ENCODE measurements around the gene NDUFA3. TPM values are rescaled to one million over a fixed set of nuclear protein-coding genes. Genes with fewer than 3 reads are reported as not detected.
"Not testable (repeated sequence)": the region's sequence is repeated elsewhere in the genome, so short reads cannot be mapped to it uniquely, and the experiment has no call there.

Gene NDUFA3
- total and polyA plus RNA-seq, 5 donors from 2014 or later, result 65.7 to 577 (median 424) TPM

- not testable (repeated sequence) for H3K9me3 Mint-ChIP-seq; ATAC-seq (ENCODE audit: low read depth in 2 of 2); H3K27ac ChIP-seq (ENCODE audit: insufficient read depth, low read length, poor library complexity, severe bottlenecking); H3K27ac Mint-ChIP-seq; DNase-seq; H3K36me3 Mint-ChIP-seq; H3K27me3 ChIP-seq (ENCODE audit: control insufficient read depth, insufficient read depth, low read length); H3K36me3 ChIP-seq (ENCODE audit: control insufficient read depth, insufficient read depth, low read length); H3K4me3 ChIP-seq (ENCODE audit: low read depth, low read length); H3K9me3 ChIP-seq (ENCODE audit: control insufficient read depth in 2 of 2, low read length in 2 of 2)
- H3K27me3 Mint-ChIP-seq, result peaks cover 12% of the 10 kb centered on the region
- peaks cover 9 to 34% (median 16%) of the 10 kb centered on the region in 4 donors for H3K4me1 Mint-ChIP-seq
- peaks cover 19% of the 10 kb centered on the region for H3K4me1 ChIP-seq (ENCODE audit: control insufficient read depth, insufficient read depth, low read length, poor library complexity, severe bottlenecking)
- H3K4me3 Mint-ChIP-seq, result peak overlapping the region in 1 of 4 donors; percentile 43
These were observed 2.8 kb upstream of the NDUFA3 start for GRCh38 chr19:54099903-54100255.

- peaks cover 11 to 39% (median 17%) of the 10 kb centered on the region in 4 donors for H3K4me1 Mint-ChIP-seq
- H3K36me3 Mint-ChIP-seq, result peaks cover 3% of the 10 kb centered on the region
- Histone ChIP-seq H3K4me3 (ENCODE audit: low read depth, low read length) (no peak within 1 kb of the TSS), H3K9me3 (ENCODE audit: control insufficient read depth in 2 of 2, low read length in 2 of 2) (no peaks in the 10 kb centered on the region), H3K36me3 (ENCODE audit: control insufficient read depth, insufficient read depth, low read length) (peaks cover 3% of the 10 kb centered on the region), H3K4me1 (ENCODE audit: control insufficient read depth, insufficient read depth, low read length, poor library complexity, severe bottlenecking) (peaks cover 16% of the 10 kb centered on the region), H3K27me3 (ENCODE audit: control insufficient read depth, insufficient read depth, low read length) (no peaks in the 10 kb centered on the region), H3K27ac (ENCODE audit: insufficient read depth, low read length, poor library complexity, severe bottlenecking) (no peak within 1 kb of the TSS)
- peak within 1 kb of the TSS; percentile 53 to 99 (median 74) for H3K4me3 Mint-ChIP-seq
- H3K27ac Mint-ChIP-seq, result peak within 1 kb of the TSS; percentile 8 to 65 (median 49)
- DNase-seq (no peak), ATAC-seq (ENCODE audit: low read depth in 2 of 2) (no peak)
- peaks cover 12% of the 10 kb centered on the region for H3K27me3 Mint-ChIP-seq
- H3K9me3 Mint-ChIP-seq, result no peaks in the 10 kb centered on the region
These were observed 2.1 kb upstream of the NDUFA3 start, which contains the start of gene OSCAR for GRCh38 chr19:54100561-54100960. Gene OSCAR, minus strand, starts transcription at chr19:54100803. Its CDS starts 11 bp downstream, at chr19:54100792.

GRCh38 chr19:54104998-54105715 is 2.5 kb downstream of the NDUFA3 start:
- ATAC-seq (ENCODE audit: low read depth in 2 of 2), result no peak
- H3K27ac ChIP-seq (ENCODE audit: insufficient read depth, low read length, poor library complexity, severe bottlenecking), result no peak overlapping the region
- H3K27me3 ChIP-seq (ENCODE audit: control insufficient read depth, insufficient read depth, low read length), result no peaks in the 10 kb centered on the region
- peaks cover 44% of the 10 kb centered on the region for H3K36me3 ChIP-seq (ENCODE audit: control insufficient read depth, insufficient read depth, low read length)
- DNase-seq, result no peak
- no peak overlapping the region for H3K4me3 ChIP-seq (ENCODE audit: low read depth, low read length)
- peaks cover 10 to 41% (median 14%) of the 10 kb centered on the region in 4 donors for H3K4me1 Mint-ChIP-seq
- H3K9me3 ChIP-seq (ENCODE audit: control insufficient read depth in 2 of 2, low read length in 2 of 2), result no peaks in the 10 kb centered on the region
- no peaks in the 10 kb centered on the region for H3K9me3 Mint-ChIP-seq
- peaks cover 18% of the 10 kb centered on the region for H3K36me3 Mint-ChIP-seq
- peak overlapping the region; percentile 38 to 86 (median 63) for H3K4me3 Mint-ChIP-seq
- peaks cover 12% of the 10 kb centered on the region for H3K4me1 ChIP-seq (ENCODE audit: control insufficient read depth, insufficient read depth, low read length, poor library complexity, severe bottlenecking)
- H3K27me3 Mint-ChIP-seq, result peaks cover 5% of the 10 kb centered on the region
- H3K27ac Mint-ChIP-seq, result peak overlapping the region in 1 of 3 donors; percentile 38

- Histone ChIP-seq H3K27me3 (ENCODE audit: control insufficient read depth, insufficient read depth, low read length) (no peaks in the 10 kb centered on the region), H3K36me3 (ENCODE audit: control insufficient read depth, insufficient read depth, low read length) (peaks cover 48% of the 10 kb centered on the region), H3K4me1 (ENCODE audit: control insufficient read depth, insufficient read depth, low read length, poor library complexity, severe bottlenecking) (peaks cover 12% of the 10 kb centered on the region), H3K27ac (ENCODE audit: insufficient read depth, low read length, poor library complexity, severe bottlenecking) (no peak overlapping the region), H3K4me3 (ENCODE audit: low read depth, low read length) (no peak overlapping the region), H3K9me3 (ENCODE audit: control insufficient read depth in 2 of 2, low read length in 2 of 2) (no peaks in the 10 kb centered on the region)
- Mint-ChIP-seq H3K4me3 (peak overlapping the region in 3 of 4 donors; percentile 38 to 86 (median 74)), H3K4me1 (peaks cover 11 to 42% (median 14%) of the 10 kb centered on the region in 4 donors), H3K27ac (no peak overlapping the region), H3K27me3 (peaks cover 5% of the 10 kb centered on the region), H3K9me3 (no peaks in the 10 kb centered on the region), H3K36me3 (peaks cover 21% of the 10 kb centered on the region)
- ATAC-seq (ENCODE audit: low read depth in 2 of 2), result no peak
- DNase-seq, result no peak
These were observed 3.1 kb downstream of the NDUFA3 start for GRCh38 chr19:54105796-54106195.

GRCh38 chr19:54106716-54107115 is 4.1 kb downstream of the NDUFA3 start:
- Mint-ChIP-seq H3K4me1 (peaks cover 6 to 38% (median 14%) of the 10 kb centered on the region in 4 donors), H3K9me3 (no peaks in the 10 kb centered on the region), H3K27ac (peak overlapping the region in 1 of 3 donors; percentile 32), H3K4me3 (peak overlapping the region in 1 of 4 donors; percentile 13), H3K27me3 (peaks cover 5% of the 10 kb centered on the region), H3K36me3 (peaks cover 23% of the 10 kb centered on the region)
- peaks cover 12% of the 10 kb centered on the region for H3K4me1 ChIP-seq (ENCODE audit: control insufficient read depth, insufficient read depth, low read length, poor library complexity, severe bottlenecking)
- H3K9me3 ChIP-seq (ENCODE audit: control insufficient read depth in 2 of 2, low read length in 2 of 2), result no peaks in the 10 kb centered on the region
- H3K4me3 ChIP-seq (ENCODE audit: low read depth, low read length), result no peak overlapping the region
- no peak overlapping the region for H3K27ac ChIP-seq (ENCODE audit: insufficient read depth, low read length, poor library complexity, severe bottlenecking)
- DNase-seq (no peak), ATAC-seq (ENCODE audit: low read depth in 2 of 2) (no peak)
- no peaks in the 10 kb centered on the region for H3K27me3 ChIP-seq (ENCODE audit: control insufficient read depth, insufficient read depth, low read length)
- peaks cover 51% of the 10 kb centered on the region for H3K36me3 ChIP-seq (ENCODE audit: control insufficient read depth, insufficient read depth, low read length)

GRCh38 chr19:54107876-54108490 is 5.3 kb downstream of the NDUFA3 start:
- Histone ChIP-seq H3K36me3 (ENCODE audit: control insufficient read depth, insufficient read depth, low read length) (peaks cover 51% of the 10 kb centered on the region), H3K4me3 (ENCODE audit: low read depth, low read length) (no peak overlapping the region), H3K27me3 (ENCODE audit: control insufficient read depth, insufficient read depth, low read length) (no peaks in the 10 kb centered on the region), H3K27ac (ENCODE audit: insufficient read depth, low read length, poor library complexity, severe bottlenecking) (no peak overlapping the region), H3K9me3 (ENCODE audit: control insufficient read depth in 2 of 2, low read length in 2 of 2) (no peaks in the 10 kb centered on the region), H3K4me1 (ENCODE audit: control insufficient read depth, insufficient read depth, low read length, poor library complexity, severe bottlenecking) (peaks cover 7% of the 10 kb centered on the region)
- peaks cover 23% of the 10 kb centered on the region for H3K36me3 Mint-ChIP-seq
- H3K27ac Mint-ChIP-seq, result no peak overlapping the region
- H3K9me3 Mint-ChIP-seq, result no peaks in the 10 kb centered on the region
- DNase-seq, result no peak
- H3K27me3 Mint-ChIP-seq, result no peaks in the 10 kb centered on the region
- peak overlapping the region in 1 of 4 donors; percentile 49 for H3K4me3 Mint-ChIP-seq
- H3K4me1 Mint-ChIP-seq, result peaks cover 0 to 34% (median 7%) of the 10 kb centered on the region in 4 donors
- no peak for ATAC-seq (ENCODE audit: low read depth in 2 of 2)

- Mint-ChIP-seq H3K36me3 (peaks cover 23% of the 10 kb centered on the region), H3K27me3 (no peaks in the 10 kb centered on the region), H3K27ac (no peak overlapping the region), H3K4me1 (peaks cover 0 to 34% (median 4%) of the 10 kb centered on the region in 4 donors), H3K4me3 (peak overlapping the region in 1 of 4 donors; percentile 49), H3K9me3 (no peaks in the 10 kb centered on the region)
- no peak overlapping the region for H3K27ac ChIP-seq (ENCODE audit: insufficient read depth, low read length, poor library complexity, severe bottlenecking)
- ATAC-seq (ENCODE audit: low read depth in 2 of 2) (no peak), DNase-seq (no peak)
- no peaks in the 10 kb centered on the region for H3K9me3 ChIP-seq (ENCODE audit: control insufficient read depth in 2 of 2, low read length in 2 of 2)
- H3K4me3 ChIP-seq (ENCODE audit: low read depth, low read length), result no peak overlapping the region
- peaks cover 51% of the 10 kb centered on the region for H3K36me3 ChIP-seq (ENCODE audit: control insufficient read depth, insufficient read depth, low read length)
- H3K27me3 ChIP-seq (ENCODE audit: control insufficient read depth, insufficient read depth, low read length), result no peaks in the 10 kb centered on the region
- H3K4me1 ChIP-seq (ENCODE audit: control insufficient read depth, insufficient read depth, low read length, poor library complexity, severe bottlenecking), result peaks cover 2% of the 10 kb centered on the region
These were observed 5.8 kb downstream of the NDUFA3 start for GRCh38 chr19:54108496-54108895.
